H1 (cell line): ENCODE measurements around the gene PDZD2. TPM values are rescaled to one million over a fixed set of nuclear protein-coding genes. Genes with fewer than 3 reads are reported as not detected.

ENCODE experiments used
- CHD7 ChIP-seq: fragments of 300-600 bp; sonication (generic); IDR thresholded peaks from 2 replicates; pipeline ENCODE4 v1.7.1; 2012; ENCODE audit warnings: low read length, moderate library complexity, mild to moderate bottlenecking, inconsistent platforms; ENCODE audit not compliant: insufficient replicate concordance
- MAX ChIP-seq: IDR thresholded peaks from 2 replicates; pipeline ENCODE4 v1.6.1; 2012; ENCODE audit warnings: inconsistent platforms
- SRF ChIP-seq: IDR thresholded peaks from 2 replicates; pipeline ENCODE4 v1.6.1; 2011; ENCODE audit warnings: mild to moderate bottlenecking, low read depth, low read length, moderate library complexity
- polyA plus RNA-seq, 7 experiments: library from polyadenylated mRNA; depleted of rRNA in 3 of 7; stranded (reverse) in 5 of 7; unstranded in 2 of 7; fragments of >200 nt in 5 of 7; fragments of 200-250 nt in 2 of 7; gene quantifications; 1 replicate in 5 of 7; 2 replicates in 1 of 7; 4 replicates in 1 of 7; pipeline versions ENCODE4 v1.2.1 to v1.2.3, GENCODE V29; 2011 to 2013; ENCODE audit warnings: missing spikeins in 2 of 7, mixed read lengths in 2 of 7
- total RNA-seq: library from RNA; stranded (reverse); fragmentation: NEBNext Ultra II Directional; extraction: Animal tissue kit (Norgen Biotek cat#: 25700); gene quantifications from 2 replicates; pipeline ENCODE4 v1.2.1, GENCODE V29; 2021

Gene PDZD2
- total and polyA plus RNA-seq, 2 of the 8 experiments (the other 6 are each of a cell fraction or from before 2014, with no cell fraction given): 1.2 to 6.8 TPM

GRCh38 chr5:31996909-31997308, 358.0 kb downstream of the PDZD2 start (continued):
- TF ChIP-seq SRF: no peak
- TF ChIP-seq MAX: no peak
- no peak for TF ChIP-seq CHD7
